Muscle of leg (tissue), 11 donors: ENCODE data around the gene KCNA2. TPM values are rescaled to one million over a fixed set of nuclear protein-coding genes. Genes with fewer than 3 reads are reported as not detected.

Experiments
- DNase-seq: peaks from one replicate; pipeline ENCODE4 v3.0.0; 2013
- H3K27ac ChIP-seq: one replicate; pipeline ENCODE4 v1.5.1; 2013; ENCODE audit warnings: mild to moderate bottlenecking, low read length, control low read depth
- H3K27me3 ChIP-seq: one replicate; pipeline ENCODE4 v1.6.1; 2013; ENCODE audit warnings: low read length; ENCODE audit not compliant: control insufficient read depth, insufficient read depth
- H3K36me3 ChIP-seq: one replicate; pipeline ENCODE4 v1.6.1; 2013; ENCODE audit warnings: low read length; ENCODE audit not compliant: control insufficient read depth, insufficient read depth
- H3K4me1 ChIP-seq: one replicate; pipeline ENCODE4 v1.6.1; 2013; ENCODE audit warnings: low read length; ENCODE audit not compliant: control insufficient read depth, insufficient read depth
- H3K4me3 ChIP-seq: one replicate; pipeline ENCODE4 v1.5.1; 2013; ENCODE audit warnings: low read length, control low read depth
- H3K9me3 ChIP-seq: replicated peaks from 2 replicates; pipeline ENCODE4 v1.6.1; 2013; ENCODE audit warnings: low read depth, low read length; ENCODE audit not compliant: control insufficient read depth
- WGBS: methylation state at CpG from one replicate; pipeline ENCODE4 v1.1.5; 2013; ENCODE audit warnings: missing lambda C conversion rate; ENCODE audit not compliant: insufficient coverage; 5-methylcytosine and 5-hydroxymethylcytosine counted together
- polyA plus RNA-seq, 8 donors: library from polyadenylated mRNA; unstranded; fragments of 120-200 nt; gene quantifications; one replicate each; pipeline versions ENCODE4 v1.2.1 to v1.2.3, GENCODE V29; 2013; ENCODE audit warnings: inconsistent platforms in 1 of 8, low replicate concordance in 1 of 8; ENCODE audit not compliant: insufficient read length in 8 of 8, insufficient read depth in 1 of 8
- total RNA-seq: library from RNA; stranded (reverse); fragments of 120-200 nt; gene quantifications from one replicate; pipeline ENCODE4 v1.2.4, GENCODE V29; 2013

KCNA2 gene
- total and polyA plus RNA-seq, 9 donors, result 0.68 to 3.0 (median 0.82) TPM

DNA sequence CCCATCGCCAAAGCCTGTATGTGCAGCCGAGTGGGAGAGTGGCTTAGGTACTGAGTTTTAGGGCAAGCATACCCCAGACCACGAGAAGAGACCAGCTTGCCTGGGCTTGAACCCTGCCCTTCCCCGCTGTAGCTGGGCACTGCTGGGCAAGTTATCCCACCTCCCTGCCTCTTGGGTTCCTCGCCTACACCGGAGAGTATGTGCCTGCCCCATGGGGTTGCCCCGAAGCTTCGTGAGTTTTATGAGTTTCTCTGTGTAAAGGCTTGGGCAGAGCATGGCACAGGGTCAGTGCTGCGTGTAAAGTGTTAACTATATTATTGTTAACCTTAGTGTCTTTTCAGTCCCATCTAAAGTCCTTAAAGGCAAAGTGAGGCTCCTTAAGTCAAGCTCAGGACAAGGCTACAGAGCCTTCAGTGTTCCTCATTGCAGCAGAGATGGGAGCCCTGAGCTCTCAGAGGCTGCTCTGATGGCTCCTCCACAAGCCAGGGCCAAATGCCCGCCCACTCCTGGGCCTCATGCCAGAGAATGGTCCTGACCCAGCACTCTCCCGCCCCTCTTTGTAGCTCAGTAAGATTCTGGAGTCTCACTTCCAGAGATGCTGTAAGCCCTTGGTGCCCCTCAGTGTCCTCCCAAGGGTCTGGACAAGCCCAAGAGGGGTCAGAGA lies 50.2 kb downstream of the KCNA2 start:
- peak; percentile 70 for DNase-seq
- 18% methylated on average over 5 of the region's 11 CpGs for WGBS
- Histone ChIP-seq H3K9me3 (no peaks in the 10 kb centered on the region), H3K27me3 (peaks cover 56% of the 10 kb centered on the region), H3K4me1 (peaks cover 17% of the 10 kb centered on the region), H3K27ac (no peak overlapping the region), H3K36me3 (no peaks in the 10 kb centered on the region), H3K4me3 (no peak overlapping the region)

DNA sequence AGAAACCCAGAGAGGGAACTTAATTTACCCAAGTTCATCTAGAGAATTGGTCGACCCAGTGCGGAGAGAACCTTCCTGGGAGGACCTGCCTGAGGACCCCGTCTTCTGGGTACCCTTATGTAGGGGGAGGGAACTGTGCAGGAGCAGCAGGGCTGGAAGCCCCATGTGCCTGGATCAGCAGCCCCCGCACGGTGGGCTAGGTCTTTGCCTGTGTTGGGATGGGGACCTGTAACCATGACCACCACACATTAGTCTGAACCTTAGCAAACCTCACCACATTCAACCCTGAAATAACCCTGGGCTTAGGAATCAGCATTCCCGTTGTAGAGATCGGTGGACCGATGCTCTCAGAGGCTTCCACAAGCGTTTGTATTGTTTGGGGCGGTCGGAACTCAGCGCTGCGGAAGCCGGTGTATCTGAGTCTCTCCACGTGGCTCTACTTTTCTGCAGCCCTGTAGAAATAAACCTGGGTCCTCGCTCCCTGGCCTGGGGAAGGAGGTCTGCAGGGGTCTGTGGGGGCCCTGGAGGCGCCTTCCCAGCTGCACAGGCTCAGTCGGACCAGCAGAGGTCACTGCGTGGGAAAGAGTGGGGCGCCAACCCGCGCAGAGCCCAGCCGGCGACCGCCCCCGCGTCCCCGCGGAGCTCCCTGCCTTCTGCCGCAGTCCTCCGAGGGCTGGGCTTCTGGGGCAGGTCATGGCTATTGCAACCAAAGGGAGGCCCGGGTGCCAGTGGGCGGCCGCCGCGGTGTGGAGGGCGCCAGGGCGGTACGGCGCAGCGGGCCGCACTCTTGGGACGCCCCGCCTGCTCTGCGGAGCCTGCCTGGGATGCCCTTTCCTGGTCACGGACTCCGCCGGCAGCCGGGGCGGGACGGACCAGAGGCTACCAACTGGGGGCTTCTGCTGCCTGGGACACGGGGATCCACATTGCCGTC lies 51.0 kb downstream of the KCNA2 start:
- no peak overlapping the region for H3K4me3 ChIP-seq
- no peak overlapping the region for H3K27ac ChIP-seq
- DNase-seq, result peak; percentile 41
- no peaks in the 10 kb centered on the region for H3K9me3 ChIP-seq
- H3K36me3 ChIP-seq, result no peaks in the 10 kb centered on the region
- H3K27me3 ChIP-seq, result peaks cover 57% of the 10 kb centered on the region
- peaks cover 17% of the 10 kb centered on the region for H3K4me1 ChIP-seq
- 2% methylated on average over 48 of the region's 53 CpGs for WGBS

DNA sequence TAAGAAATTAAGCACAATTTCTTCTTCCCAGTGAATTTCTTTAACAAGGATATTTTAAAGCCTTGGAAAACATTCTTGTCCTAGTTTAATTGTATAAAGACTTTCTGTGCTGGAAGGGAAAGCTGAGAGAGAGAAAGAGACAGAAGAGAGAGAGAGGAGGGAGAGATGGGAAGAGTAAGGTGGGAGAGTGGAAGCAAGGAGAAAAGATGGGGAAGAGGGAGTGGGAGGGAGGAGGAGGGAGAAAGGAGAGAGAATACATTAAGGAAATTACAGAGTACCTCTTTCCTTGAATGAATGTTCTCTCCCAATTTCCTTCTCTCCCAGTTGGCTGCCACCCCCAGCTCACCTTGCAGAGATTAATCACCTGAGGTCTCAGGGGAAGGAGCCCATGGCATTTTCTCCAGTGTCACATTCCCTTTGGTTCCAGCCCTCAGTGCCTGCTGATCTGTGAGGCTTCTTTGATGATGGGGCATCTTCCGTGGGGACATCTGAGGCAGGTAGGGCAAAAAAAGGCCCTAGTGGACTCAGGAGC lies 54.8 kb downstream of the KCNA2 start:
- H3K4me3 ChIP-seq, result no peak overlapping the region
- H3K27me3 ChIP-seq, result peaks cover 43% of the 10 kb centered on the region
- H3K4me1 ChIP-seq, result peaks cover 14% of the 10 kb centered on the region
- WGBS, result no CpG with 5 or more reads among the region's 1 CpG
- no peaks in the 10 kb centered on the region for H3K36me3 ChIP-seq
- no peaks in the 10 kb centered on the region for H3K9me3 ChIP-seq
- DNase-seq, result no peak
- H3K27ac ChIP-seq, result no peak overlapping the region

DNA sequence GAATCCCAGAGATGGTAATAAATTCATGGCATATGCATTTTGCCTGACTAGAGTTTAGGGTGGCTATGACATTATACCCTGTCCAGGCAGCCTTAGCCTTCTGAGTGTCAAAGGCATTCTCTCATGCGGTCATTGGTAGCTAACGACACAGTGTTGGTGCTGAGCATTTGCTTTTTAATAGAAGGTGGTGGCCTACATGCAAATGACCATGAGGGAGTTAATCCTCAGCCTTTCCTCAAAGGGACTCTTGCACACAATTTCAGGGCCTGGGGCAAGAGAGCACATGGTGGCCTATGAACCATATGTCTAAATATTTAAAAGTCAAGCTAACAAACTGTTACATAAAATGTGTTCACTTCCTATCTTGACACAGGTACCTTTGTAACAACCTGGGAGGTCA lies 56.3 kb downstream of the KCNA2 start:
- H3K27ac ChIP-seq, result no peak overlapping the region
- no peak for DNase-seq
- H3K27me3 ChIP-seq, result peaks cover 30% of the 10 kb centered on the region
- no peak overlapping the region for H3K4me3 ChIP-seq
- no peaks in the 10 kb centered on the region for H3K36me3 ChIP-seq
- WGBS, result no CpG with 5 or more reads among the region's 2 CpGs
- H3K4me1 ChIP-seq, result peaks cover 1% of the 10 kb centered on the region
- H3K9me3 ChIP-seq, result no peaks in the 10 kb centered on the region

DNA sequence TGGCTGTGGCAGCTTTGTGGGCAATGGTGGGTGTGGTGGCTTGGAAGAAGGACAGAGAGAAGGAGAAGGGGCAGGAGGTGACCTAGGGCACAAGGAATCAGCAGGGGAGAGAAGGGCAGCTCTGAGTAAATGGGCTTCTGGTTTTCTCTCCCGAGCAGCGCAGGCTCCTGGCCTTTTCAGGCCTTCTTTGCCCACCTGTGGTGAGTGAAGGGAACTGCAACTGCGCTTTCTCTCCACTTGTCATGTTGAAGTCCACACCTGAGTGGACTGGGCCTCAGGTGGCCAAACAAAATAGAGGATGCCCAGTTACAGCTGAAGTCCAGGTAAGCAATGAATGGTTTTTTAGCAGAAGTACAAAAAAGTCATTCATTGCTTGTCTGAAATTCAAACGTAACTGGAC lies 57.8 kb downstream of the KCNA2 start:
- H3K4me3 ChIP-seq, result no peak overlapping the region
- H3K27me3 ChIP-seq, result peaks cover 25% of the 10 kb centered on the region
- DNase-seq, result no peak
- H3K9me3 ChIP-seq, result no peaks in the 10 kb centered on the region
- WGBS, result 47% methylated on average over 3 of the region's 4 CpGs
- no peaks in the 10 kb centered on the region for H3K36me3 ChIP-seq
- no peaks in the 10 kb centered on the region for H3K4me1 ChIP-seq
- no peak overlapping the region for H3K27ac ChIP-seq

DNA sequence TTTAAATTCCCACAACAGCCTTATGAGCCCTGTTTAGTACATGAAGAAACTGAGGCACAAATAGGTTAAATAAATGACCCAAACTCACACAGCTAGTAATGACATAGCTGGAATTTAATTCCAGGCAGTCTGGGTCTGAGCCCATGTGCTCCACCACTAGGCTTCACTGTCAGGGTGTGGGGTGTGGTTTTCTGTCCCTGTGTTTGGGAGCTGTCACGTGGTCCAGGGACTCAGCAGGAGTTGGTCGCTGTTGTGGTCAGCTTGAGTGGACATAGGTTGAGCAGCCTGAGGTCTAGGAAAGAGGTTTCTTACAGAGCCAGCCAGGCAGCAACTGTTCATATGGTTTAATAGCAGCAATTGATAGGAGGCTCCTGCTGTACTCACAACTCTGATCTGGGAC lies 59.1 kb downstream of the KCNA2 start:
- peaks cover 16% of the 10 kb centered on the region for H3K27me3 ChIP-seq
- DNase-seq, result no peak
- H3K9me3 ChIP-seq, result no peaks in the 10 kb centered on the region
- WGBS, result 38% methylated on average over 1 of the region's 2 CpGs
- no peaks in the 10 kb centered on the region for H3K4me1 ChIP-seq
- H3K4me3 ChIP-seq, result no peak overlapping the region
- H3K36me3 ChIP-seq, result no peaks in the 10 kb centered on the region
- H3K27ac ChIP-seq, result no peak overlapping the region

DNA sequence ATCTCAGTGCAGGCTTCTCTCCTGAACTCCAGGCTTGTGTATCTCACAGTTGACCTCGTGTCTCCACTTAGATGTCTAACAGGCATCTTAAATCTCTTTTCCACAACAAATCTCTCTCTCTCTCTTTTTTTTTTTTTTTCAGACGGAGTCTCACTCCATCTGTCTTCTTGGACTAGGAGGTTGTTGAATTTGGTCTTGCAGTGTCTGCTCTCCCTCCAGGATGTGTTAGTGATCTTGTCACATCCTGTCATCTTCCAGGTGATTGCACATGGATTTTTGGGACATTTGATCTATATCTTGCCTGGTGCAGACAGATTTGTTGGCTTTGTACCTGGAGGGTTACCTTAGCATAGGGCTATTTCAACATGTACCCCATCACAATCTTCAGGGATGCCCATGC lies 60.7 kb downstream of the KCNA2 start:
- no peak overlapping the region for H3K4me3 ChIP-seq
- no peaks in the 10 kb centered on the region for H3K4me1 ChIP-seq
- no peak for DNase-seq
- no peaks in the 10 kb centered on the region for H3K9me3 ChIP-seq
- no peaks in the 10 kb centered on the region for H3K36me3 ChIP-seq
- 33% methylated on average over 1 of the region's 2 CpGs for WGBS
- H3K27me3 ChIP-seq, result peaks cover 6% of the 10 kb centered on the region
- no peak overlapping the region for H3K27ac ChIP-seq

DNA sequence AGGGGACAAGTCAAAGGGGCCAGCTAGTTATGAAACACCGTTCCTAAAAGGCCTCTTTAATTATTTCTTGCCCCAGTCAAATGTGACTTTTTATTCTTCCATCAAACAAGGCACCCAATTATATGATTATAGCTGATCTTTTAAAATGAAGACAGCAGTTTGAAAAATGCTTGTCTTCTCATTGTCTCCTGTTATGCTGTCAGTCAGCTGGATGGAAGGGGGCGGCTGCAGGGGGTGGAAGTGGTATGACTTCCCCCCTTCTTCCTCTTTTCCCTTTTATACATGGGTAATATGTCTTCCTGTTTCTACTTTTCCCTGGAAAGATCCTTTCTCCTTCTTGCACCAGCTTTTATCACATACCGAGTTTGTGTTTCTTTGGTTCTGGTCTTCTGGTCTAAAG lies 61.4 kb downstream of the KCNA2 start:
- Histone ChIP-seq H3K4me1 (no peaks in the 10 kb centered on the region), H3K9me3 (no peaks in the 10 kb centered on the region), H3K27ac (no peak overlapping the region), H3K27me3 (peaks cover 3% of the 10 kb centered on the region), H3K36me3 (no peaks in the 10 kb centered on the region), H3K4me3 (no peak overlapping the region)
- DNase-seq, result no peak
- no CpG with 5 or more reads among the region's 3 CpGs for whole genome bisulfite sequencing
